ACC112 (cell line): Measurements from ENCODE around the gene SLAMF6.
A peak's percentile ranks its signal among the peaks of the same experiment; 100 is the strongest.

Source experiments
- H2AFZ ChIP-seq: fragments of 200-600 bp; sonication (generic); one replicate; pipeline ENCODE4 v1.6.0; 2017; ENCODE audit warnings: antibody characterized with exemption, low read length; ENCODE audit not compliant: unreplicated experiment
- H3K27ac ChIP-seq: fragments of 200-600 bp; sonication (generic); 2 replicates; pipeline ENCODE4 v1.5.1; 2014; ENCODE audit warnings: low read depth, mild to moderate bottlenecking, antibody characterized with exemption, low read length, moderate library complexity
- H3K27me3 ChIP-seq: fragments of 200-600 bp; sonication (generic); 2 replicates; pipeline ENCODE4 v1.6.1; 2014; ENCODE audit warnings: mild to moderate bottlenecking, antibody characterized with exemption, low read length, moderate library complexity, mixed read lengths; ENCODE audit not compliant: insufficient read depth
- H3K36me3 ChIP-seq: fragments of 200-600 bp; sonication (generic); 2 replicates; pipeline ENCODE4 v1.6.1; 2016; ENCODE audit warnings: mild to moderate bottlenecking, antibody characterized with exemption, low read length, moderate library complexity, mixed read lengths; ENCODE audit not compliant: insufficient read depth
- H3K4me1 ChIP-seq: fragments of 200-600 bp; sonication (generic); one replicate; pipeline ENCODE4 v1.6.1; 2016; ENCODE audit warnings: low read length, mixed read lengths; ENCODE audit not compliant: insufficient read depth, unreplicated experiment, control insufficient read depth
- H3K4me3 ChIP-seq: fragments of 200-600 bp; sonication (generic); 2 replicates; pipeline ENCODE4 v1.5.1; 2014; ENCODE audit warnings: mild to moderate bottlenecking, low read depth, low read length
- H3K79me2 ChIP-seq: fragments of 200-600 bp; sonication (generic); one replicate; pipeline ENCODE4 v1.6.0; 2016; ENCODE audit warnings: low read length; ENCODE audit not compliant: control insufficient read depth, unreplicated experiment, insufficient read depth

Gene SLAMF6

GRCh38 chr1:160449494-160449893 lies 73.6 kb downstream of the SLAMF6 start:
- no peak overlapping the region for H2AFZ ChIP-seq
- H3K36me3 ChIP-seq, result no peaks in the 10 kb centered on the region
- no peak overlapping the region for H3K27ac ChIP-seq
- no peaks in the 10 kb centered on the region for H3K79me2 ChIP-seq
- H3K27me3 ChIP-seq, result peaks cover 35% of the 10 kb centered on the region
- H3K4me3 ChIP-seq, result no peak overlapping the region
- no peaks in the 10 kb centered on the region for H3K4me1 ChIP-seq

DNA sequence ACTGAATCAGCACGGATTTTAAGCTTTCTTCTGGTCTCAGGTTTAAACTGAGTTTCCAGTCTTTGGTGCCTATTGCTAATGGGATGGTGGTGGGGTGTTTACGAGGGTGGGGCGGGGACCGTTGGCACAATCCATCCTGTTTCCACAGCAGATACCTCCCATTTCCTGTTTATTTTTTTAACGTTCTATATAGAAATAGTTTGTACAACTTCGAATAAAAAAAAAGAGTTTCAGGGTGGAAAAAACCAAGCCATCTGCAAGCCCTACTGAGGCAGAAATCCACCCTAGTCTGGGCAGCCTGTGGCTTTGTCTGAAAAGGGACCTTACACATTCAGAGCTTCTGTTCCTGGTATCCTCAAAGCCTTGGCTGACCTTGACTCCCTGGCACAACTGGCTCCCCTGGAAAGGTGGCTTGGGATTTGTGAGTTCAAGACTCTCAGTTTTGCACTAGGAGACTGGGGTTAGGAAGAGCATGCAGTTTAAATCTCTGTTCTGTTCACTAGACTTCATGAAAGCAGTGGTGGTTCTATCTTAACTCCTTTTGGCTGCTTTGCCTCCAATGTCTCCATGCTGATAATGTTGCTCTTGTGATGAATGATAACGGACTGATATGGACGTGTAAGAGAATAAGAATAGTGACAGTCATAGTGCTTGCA lies 76.0 kb downstream of the SLAMF6 start:
- no peak overlapping the region for H3K27ac ChIP-seq
- H3K27me3 ChIP-seq, result peaks cover 50% of the 10 kb centered on the region
- no peaks in the 10 kb centered on the region for H3K36me3 ChIP-seq
- H3K4me3 ChIP-seq, result no peak overlapping the region
- H3K79me2 ChIP-seq, result no peaks in the 10 kb centered on the region
- H2AFZ ChIP-seq, result no peak overlapping the region
- no peaks in the 10 kb centered on the region for H3K4me1 ChIP-seq

DNA sequence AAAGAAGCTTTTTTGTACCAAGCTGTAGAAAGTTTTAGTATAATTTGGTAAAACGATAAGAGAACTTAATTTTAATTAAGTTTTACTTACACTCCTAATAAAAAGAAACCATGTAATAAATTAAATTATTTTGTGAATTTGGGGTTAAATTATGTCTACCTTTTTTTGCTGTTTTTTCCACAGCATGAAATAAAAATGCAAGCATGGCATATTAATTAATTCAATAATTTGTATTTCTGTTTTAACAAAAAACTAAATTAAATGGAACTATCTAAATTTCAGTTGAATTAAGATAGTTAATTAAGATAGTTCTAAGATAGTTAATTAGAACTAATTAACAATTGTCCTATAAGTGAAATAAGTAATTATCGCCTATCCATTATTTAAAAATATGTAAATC lies 83.3 kb downstream of the SLAMF6 start:
- H3K79me2 ChIP-seq, result no peaks in the 10 kb centered on the region
- H3K27ac ChIP-seq, result no peak overlapping the region
- H3K4me1 ChIP-seq, result no peaks in the 10 kb centered on the region
- H3K36me3 ChIP-seq, result no peaks in the 10 kb centered on the region
- peaks cover 43% of the 10 kb centered on the region for H3K27me3 ChIP-seq
- H3K4me3 ChIP-seq, result no peak overlapping the region
- no peak overlapping the region for H2AFZ ChIP-seq

- Histone ChIP-seq H3K36me3 (no peaks in the 10 kb centered on the region), H3K4me3 (no peak overlapping the region), H3K4me1 (no peaks in the 10 kb centered on the region), H3K27ac (no peak overlapping the region), H3K27me3 (peaks cover 44% of the 10 kb centered on the region), H3K79me2 (no peaks in the 10 kb centered on the region), H2AFZ (no peak overlapping the region)
Measured at GRCh38 chr1:160438935-160439334, 84.1 kb downstream of the SLAMF6 start.

- Histone ChIP-seq H2AFZ (peak overlapping the region; percentile 39), H3K27ac (no peak overlapping the region), H3K4me1 (no peaks in the 10 kb centered on the region), H3K79me2 (no peaks in the 10 kb centered on the region), H3K36me3 (no peaks in the 10 kb centered on the region), H3K27me3 (peaks cover 47% of the 10 kb centered on the region), H3K4me3 (peak overlapping the region; percentile 53)
Measured at GRCh38 chr1:160438317-160438918, 84.6 kb downstream of the SLAMF6 start.

DNA sequence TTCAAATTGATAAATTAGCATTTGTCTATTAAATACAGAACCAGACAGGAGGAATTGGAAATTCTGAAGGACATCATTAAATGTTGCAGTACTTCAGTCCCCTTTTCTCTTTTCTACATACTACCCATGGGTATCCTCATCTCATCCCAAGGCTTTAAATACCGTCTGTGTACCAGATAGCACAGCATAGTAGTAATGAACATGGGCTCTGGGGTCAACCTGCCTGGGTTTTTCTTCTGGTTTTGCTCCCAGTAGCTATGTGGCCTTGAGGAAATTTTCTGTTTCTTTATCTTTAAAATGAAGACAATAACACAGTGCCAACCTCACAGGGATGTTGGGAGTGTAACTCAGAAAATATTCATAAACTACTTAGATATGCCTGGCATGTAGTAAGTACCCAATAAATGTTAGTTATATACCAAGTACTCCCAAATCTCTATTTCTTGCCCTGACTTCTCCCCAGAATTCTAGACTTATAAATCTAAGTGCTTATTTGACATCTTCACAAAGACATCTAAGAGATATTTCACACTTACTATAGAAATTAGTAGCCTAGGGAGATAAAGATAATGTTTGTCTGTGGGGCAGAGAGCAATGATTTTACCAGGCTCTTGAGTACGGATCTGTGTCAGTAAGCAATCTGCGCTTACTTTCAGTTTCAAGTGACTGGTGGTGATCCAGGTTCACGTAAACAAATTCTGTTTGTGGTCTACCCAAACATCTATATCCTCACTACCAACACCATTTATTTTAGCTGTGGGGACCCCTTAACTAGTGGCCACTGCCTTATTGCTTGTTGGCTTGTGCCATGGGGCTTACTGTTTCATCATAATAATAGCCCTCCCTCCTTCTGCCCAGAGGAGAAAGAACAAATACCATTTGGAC lies 85.4 kb downstream of the SLAMF6 start:
- Histone ChIP-seq H3K4me1 (no peaks in the 10 kb centered on the region), H3K4me3 (peak overlapping the region; percentile 53), H3K27me3 (peaks cover 47% of the 10 kb centered on the region), H3K27ac (no peak overlapping the region), H3K79me2 (no peaks in the 10 kb centered on the region), H2AFZ (peak overlapping the region; percentile 39), H3K36me3 (no peaks in the 10 kb centered on the region)

DNA sequence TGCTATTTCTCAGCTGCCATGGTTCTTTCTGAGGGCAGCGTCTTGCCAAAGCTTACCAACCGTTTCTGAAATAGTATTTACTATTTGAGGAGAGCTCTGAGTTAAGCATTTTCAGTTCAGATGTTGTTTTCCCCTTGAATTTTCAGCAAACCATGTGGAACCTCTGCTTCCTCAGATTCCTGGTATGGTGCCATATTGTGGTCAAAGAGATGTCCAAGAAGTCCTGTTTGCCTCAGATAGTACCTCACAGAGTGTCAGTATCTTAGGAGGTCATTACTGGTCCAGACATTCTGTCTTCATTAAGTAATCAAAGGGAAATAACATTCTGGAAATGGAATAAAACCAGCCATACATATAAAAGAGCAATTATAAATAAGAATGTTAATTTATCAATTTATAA lies 86.1 kb downstream of the SLAMF6 start:
- no peaks in the 10 kb centered on the region for H3K79me2 ChIP-seq
- peaks cover 48% of the 10 kb centered on the region for H3K27me3 ChIP-seq
- no peaks in the 10 kb centered on the region for H3K36me3 ChIP-seq
- H2AFZ ChIP-seq, result no peak overlapping the region
- H3K27ac ChIP-seq, result no peak overlapping the region
- no peaks in the 10 kb centered on the region for H3K4me1 ChIP-seq
- H3K4me3 ChIP-seq, result no peak overlapping the region
